Calu3 (cell line): ENCODE measurements around the gene KCNA3. TPM values are rescaled to one million over a fixed set of nuclear protein-coding genes. Genes with fewer than 3 reads are reported as not detected.

Experiments
- BruUV-seq: library from RNA; stranded (reverse); fragments of 400-500 nt; replicated peaks from 2 replicates; lab custom pipeline; 2021; lab: Mats Ljungman, UMichigan
- CTCF ChIA-PET: fragments of 300-600 bp; sonication (Branson Sonifier 250); formaldehyde crosslinking; loops from one replicate; lab custom pipeline; 2022; ENCODE audit warnings: antibody characterized with exemption; lab: Charles Lee
- DNase-seq: peaks from one replicate; pipeline ENCODE4 v3.0.0; 2022
- H3K27ac Mint-ChIP-seq: one replicate; pipeline ENCODE4 v1.8.0; 2022; ENCODE audit warnings: mixed read lengths; ENCODE audit not compliant: unreplicated experiment
- H3K27me3 Mint-ChIP-seq: one replicate; pipeline ENCODE4 v1.8.0; 2022; ENCODE audit warnings: mixed read lengths; ENCODE audit not compliant: unreplicated experiment
- H3K36me3 Mint-ChIP-seq: one replicate; pipeline ENCODE4 v1.8.0; 2022; ENCODE audit warnings: mild to moderate bottlenecking, moderate library complexity, mixed read lengths; ENCODE audit not compliant: insufficient read depth, unreplicated experiment
- H3K4me1 Mint-ChIP-seq: one replicate; pipeline ENCODE4 v1.8.0; 2022; ENCODE audit warnings: mild to moderate bottlenecking, low read depth, mixed read lengths; ENCODE audit not compliant: unreplicated experiment
- H3K4me3 Mint-ChIP-seq: one replicate; pipeline ENCODE4 v1.8.0; 2022; ENCODE audit warnings: mild to moderate bottlenecking, low read depth, moderate library complexity, mixed read lengths; ENCODE audit not compliant: unreplicated experiment
- H3K9me3 Mint-ChIP-seq: one replicate; pipeline ENCODE4 v1.8.0; 2022; ENCODE audit warnings: low read depth, mixed read lengths; ENCODE audit not compliant: unreplicated experiment
- intact Hi-C: fragments of 100-400 bp; cut with micrococcal nuclease; formaldehyde crosslinking; loops from one replicate; pipeline ENCODE4 v1.10.0; 2022; ENCODE audit not compliant: unreplicated experiment
- total RNA-seq: library from RNA; stranded (reverse); gene quantifications from 2 replicates; pipeline ENCODE4 v1.2.3, GENCODE V29; 2022
- TF ChIP-seq, protein P1 (sequence below): fragments of 200-600 bp; IDR thresholded peaks from one replicate; pipeline ENCODE4 v1.8.0; 2022; ENCODE audit warnings: antibody characterized with exemption; ENCODE audit not compliant: unreplicated experiment

The KCNA3 gene
- total RNA-seq, 1 experiment from 2014 or later, result not detected

DNA sequence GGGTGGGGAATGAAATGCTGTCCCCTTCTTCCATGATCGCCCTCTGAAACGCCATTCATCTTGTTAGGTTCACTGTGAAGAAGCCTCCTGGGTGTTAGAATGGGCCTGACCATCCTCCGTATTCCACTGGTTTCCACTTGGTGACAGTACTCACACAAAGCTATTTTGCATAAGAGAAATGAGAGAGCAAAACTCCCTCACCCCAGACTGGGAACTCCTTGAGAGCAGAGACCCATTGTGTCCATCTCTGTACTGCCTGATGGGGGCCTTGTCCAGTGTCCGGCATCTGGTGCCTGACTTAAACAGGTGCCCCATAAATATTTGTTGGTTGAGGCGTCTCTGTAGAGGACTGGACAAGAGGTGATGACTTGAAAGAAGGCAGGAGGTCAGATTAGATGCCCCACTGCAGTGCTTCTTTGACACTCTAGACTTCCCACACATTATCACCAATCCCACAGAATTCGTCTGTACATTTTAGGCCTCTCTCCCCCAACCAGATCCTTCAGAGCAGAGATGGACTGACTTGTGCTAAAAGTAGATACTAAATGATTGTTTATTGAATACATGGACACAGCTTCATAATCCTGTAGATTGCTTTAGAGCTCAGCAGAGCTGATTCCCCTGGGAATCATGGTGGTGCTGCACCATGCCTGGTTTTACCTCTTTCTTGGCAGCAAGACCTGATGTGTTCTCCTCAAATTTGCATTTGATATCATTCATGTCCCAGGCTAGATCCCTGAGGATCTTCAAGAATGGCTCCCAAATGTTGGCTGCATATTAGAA, 46.2 kb downstream of the KCNA3 start:
- DNase-seq, result no peak
- no peak overlapping the region for H3K27ac Mint-ChIP-seq
- CTCF ChIA-PET, result interaction anchor here (0.7 to 1.2 kb wide), 2 partner anchors 9 to 332 kb away, joined by 3 read pairs; no protein-coding TSS in a partner anchor
- intact Hi-C loops, result no loop called here
- no peaks in the 10 kb centered on the region for H3K4me1 Mint-ChIP-seq
- H3K27me3 Mint-ChIP-seq, result peaks cover 15% of the 10 kb centered on the region
- peaks cover 2% of the 10 kb centered on the region for H3K9me3 Mint-ChIP-seq
- H3K4me3 Mint-ChIP-seq, result no peak overlapping the region
- TF ChIP-seq, protein P1, sequence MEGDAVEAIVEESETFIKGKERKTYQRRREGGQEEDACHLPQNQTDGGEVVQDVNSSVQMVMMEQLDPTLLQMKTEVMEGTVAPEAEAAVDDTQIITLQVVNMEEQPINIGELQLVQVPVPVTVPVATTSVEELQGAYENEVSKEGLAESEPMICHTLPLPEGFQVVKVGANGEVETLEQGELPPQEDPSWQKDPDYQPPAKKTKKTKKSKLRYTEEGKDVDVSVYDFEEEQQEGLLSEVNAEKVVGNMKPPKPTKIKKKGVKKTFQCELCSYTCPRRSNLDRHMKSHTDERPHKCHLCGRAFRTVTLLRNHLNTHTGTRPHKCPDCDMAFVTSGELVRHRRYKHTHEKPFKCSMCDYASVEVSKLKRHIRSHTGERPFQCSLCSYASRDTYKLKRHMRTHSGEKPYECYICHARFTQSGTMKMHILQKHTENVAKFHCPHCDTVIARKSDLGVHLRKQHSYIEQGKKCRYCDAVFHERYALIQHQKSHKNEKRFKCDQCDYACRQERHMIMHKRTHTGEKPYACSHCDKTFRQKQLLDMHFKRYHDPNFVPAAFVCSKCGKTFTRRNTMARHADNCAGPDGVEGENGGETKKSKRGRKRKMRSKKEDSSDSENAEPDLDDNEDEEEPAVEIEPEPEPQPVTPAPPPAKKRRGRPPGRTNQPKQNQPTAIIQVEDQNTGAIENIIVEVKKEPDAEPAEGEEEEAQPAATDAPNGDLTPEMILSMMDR, result no peak
- H3K36me3 Mint-ChIP-seq, result no peaks in the 10 kb centered on the region
- BruUV-seq, result no TSS peak

DNA sequence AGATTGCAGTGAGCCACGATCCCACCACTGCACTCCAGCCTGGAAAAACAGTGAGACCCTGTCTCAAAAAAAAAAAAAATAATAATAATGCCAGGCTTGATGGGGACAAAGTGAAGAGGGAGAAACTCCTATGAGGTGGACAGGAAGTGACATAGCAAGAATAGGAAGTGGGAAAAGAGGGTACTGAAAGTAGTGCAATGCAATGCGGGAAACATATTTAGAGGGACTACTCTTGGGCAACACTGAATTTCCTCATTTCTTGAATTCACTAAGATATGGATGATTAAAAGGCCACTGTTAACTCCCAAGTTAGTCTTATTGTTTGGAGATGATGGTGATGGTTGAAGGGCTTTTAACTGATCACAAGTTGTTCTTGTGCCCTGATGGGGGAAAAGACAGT, 47.0 kb downstream of the KCNA3 start:
- Mint-ChIP-seq H3K27me3 (peaks cover 21% of the 10 kb centered on the region), H3K27ac (no peak overlapping the region), H3K9me3 (peaks cover 2% of the 10 kb centered on the region), H3K4me1 (no peaks in the 10 kb centered on the region), H3K4me3 (no peak overlapping the region), H3K36me3 (no peaks in the 10 kb centered on the region)
- no TSS peak for BruUV-seq
- CTCF ChIA-PET, result no interaction called here
- no peak for DNase-seq
- intact Hi-C loops, result no loop called here
- TF ChIP-seq, protein P1, result no peak

DNA sequence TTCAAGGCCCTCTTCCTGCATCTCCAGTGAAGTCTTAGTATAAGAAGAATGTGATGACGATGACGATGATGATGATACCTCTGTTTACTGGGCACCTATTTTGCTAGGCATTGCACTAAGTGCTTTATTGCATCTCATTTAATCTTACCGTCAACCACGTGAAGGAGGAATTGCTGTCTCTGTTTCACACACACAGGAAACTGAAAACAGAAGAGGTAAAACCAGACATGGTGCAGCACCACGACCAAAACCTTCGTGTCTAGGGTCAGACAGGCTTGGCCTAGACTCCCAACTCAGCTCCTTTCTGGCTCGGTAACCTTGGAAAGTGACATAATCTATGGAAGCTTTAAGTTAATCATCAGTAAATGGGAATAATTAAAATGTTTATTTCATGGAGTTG, 47.9 kb downstream of the KCNA3 start:
- H3K4me1 Mint-ChIP-seq, result no peaks in the 10 kb centered on the region
- no TSS peak for BruUV-seq
- CTCF ChIA-PET, result no interaction called here
- TF ChIP-seq, protein P1, result no peak
- H3K27me3 Mint-ChIP-seq, result peaks cover 21% of the 10 kb centered on the region
- DNase-seq, result no peak
- no peaks in the 10 kb centered on the region for H3K36me3 Mint-ChIP-seq
- no peak overlapping the region for H3K4me3 Mint-ChIP-seq
- H3K27ac Mint-ChIP-seq, result no peak overlapping the region
- intact Hi-C loops, result no loop called here
- H3K9me3 Mint-ChIP-seq, result peaks cover 2% of the 10 kb centered on the region

Other genes with a start within 250 kb of the KCNA3 start
- gene PROK1, start 223.8 kb downstream of the KCNA3 start, total RNA-seq, result not detected in 2 replicates
- gene KCNA10, start 155.8 kb downstream of the KCNA3 start, total RNA-seq, result not detected in 2 replicates
- gene KCNA2, start 68.6 kb downstream of the KCNA3 start, total RNA-seq, result not detected in 2 replicates
- not detected in 2 replicates for gene CD53, start 198.2 kb upstream of the KCNA3 start, total RNA-seq